ENCODE results near the gene BNC1.
"Not testable (repeated sequence)": the region's sequence is repeated elsewhere in the genome, so short reads cannot be mapped to it uniquely, and the experiment has no call there.

Gene BNC1

GRCh38 chr15:83248151-83249029, 36.1 kb downstream of the BNC1 start:
- DNase-seq (ENCODE audit: low spot score) = peak; percentile 84

- DNase-seq (ENCODE audit: low spot score) = no peak
These were observed 40.8 kb downstream of the BNC1 start for GRCh38 chr15:83243634-83244033.

- DNase-seq (ENCODE audit: low spot score) = no peak
These were observed 54.2 kb downstream of the BNC1 start for GRCh38 chr15:83230242-83230641.

DNA sequence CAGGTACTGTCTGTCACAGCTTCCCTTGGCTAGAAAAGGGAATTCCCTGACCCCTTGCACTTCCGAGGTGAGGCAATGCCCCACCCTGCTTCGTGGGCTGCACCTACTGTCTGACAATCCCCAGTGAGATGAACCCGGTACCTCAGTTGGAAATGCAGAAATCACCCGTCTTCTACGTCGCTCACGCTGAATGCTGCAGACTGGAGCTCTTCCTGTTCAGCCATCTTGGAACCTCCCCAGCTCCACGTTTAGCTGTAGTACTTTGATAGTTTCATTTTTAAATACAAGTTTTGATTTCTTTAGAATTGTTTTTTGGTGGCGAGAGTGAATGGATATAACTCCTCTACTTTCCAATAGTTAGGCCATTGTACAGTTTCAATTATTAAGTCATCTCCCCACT, 59.0 kb downstream of the BNC1 start:
- DNase-seq (ENCODE audit: low spot score) = no peak

- not testable (repeated sequence) for DNase-seq (ENCODE audit: low spot score)
These were observed 62.7 kb downstream of the BNC1 start for GRCh38 chr15:83221781-83222180.

DNA sequence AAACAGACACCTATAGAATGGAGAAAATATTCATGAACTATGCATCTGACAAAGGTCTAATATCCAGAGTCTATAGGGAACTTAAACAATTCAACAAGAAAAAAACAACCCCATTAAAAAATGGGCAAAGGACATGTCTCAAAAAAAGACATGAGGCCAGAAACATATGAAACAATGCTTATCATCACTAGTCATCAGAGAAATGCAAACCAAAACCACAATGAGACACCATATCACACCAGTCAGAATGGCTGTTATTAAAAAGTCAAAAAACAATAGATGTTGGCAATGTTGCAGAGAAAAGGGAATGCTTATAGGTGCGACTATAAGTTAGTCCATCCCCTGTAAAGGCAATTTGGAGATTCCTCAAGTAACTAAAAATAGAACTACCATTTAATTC, 65.4 kb downstream of the BNC1 start:
- DNase-seq (ENCODE audit: low spot score) = no peak

DNA sequence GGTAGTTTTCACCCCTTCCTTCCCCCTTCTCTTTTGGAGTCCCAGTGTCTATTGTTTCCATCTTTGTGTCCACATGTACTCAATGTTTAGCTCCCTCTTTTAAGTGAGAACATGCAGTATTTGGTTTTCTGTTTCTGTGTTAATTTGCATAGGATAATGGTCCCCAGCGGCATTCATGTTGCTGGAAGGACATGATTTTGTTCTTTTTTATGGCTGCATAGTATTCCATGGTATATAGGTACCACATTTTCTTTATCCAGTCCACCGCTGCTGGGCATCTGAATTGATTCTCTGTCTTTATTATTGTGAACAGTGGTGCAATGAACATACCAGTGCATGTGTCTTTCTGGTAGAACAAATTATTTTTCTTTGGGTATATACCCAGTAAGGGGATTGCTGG, 69.2 kb downstream of the BNC1 start:
- DNase-seq (ENCODE audit: low spot score) = no peak

DNA sequence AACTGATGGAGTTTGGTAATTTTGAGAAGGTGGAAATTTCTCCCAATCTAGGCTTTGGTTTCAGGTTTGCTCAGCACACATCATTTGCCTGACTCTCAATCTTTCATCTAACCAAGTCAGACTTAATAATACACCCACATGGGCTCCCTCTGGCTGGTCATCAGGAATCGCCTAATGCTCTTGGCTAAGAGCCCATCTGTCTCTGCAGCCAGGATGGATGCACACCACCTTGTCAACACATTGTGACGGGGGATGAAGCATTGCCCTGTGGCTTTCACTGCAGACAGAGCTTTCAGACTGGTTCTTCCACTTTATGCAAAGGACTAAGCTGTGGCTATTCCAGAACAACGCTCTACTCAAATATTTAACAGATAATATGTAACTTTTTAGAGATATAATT, 73.8 kb downstream of the BNC1 start:
- no peak for DNase-seq (ENCODE audit: low spot score)

DNA sequence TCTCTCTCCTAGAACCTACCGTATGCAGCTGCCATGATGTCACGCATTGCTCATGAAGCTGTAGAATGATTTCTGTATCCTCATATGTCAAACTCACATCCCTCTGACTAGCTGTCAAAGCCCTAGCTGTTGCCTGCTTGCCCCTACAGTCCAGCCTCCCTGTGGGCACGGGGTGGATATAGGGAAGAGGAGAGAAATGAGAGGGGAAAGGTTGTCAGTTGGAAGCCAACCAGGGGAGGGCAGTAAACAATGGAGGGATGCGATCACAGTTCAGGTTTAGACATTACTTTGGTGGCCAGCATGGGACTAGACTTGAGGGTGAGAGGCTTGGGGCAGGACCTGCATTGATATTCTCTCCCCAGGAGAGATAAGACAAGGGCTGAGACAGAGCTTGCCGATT, 75.1 kb downstream of the BNC1 start:
- no peak for DNase-seq (ENCODE audit: low spot score)

DNA sequence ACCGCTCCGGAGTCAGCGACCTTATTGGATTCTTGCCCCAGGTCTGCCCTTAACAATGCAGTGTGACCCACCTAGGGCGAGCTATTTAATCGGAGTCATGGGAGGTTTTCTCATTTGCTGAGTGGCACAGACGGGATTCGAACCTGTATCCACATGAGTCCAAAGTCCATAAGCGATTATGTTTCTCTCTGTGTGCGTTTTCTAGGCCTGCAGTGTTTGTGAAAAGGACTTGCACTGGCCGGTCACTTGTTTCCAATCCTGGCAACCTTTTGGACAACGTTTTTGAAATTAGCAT, 76.2 kb downstream of the BNC1 start:
- DNase-seq (ENCODE audit: low spot score) = peak; percentile 8

- DNase-seq (ENCODE audit: low spot score) = peak; percentile 31
These were observed 76.7 kb downstream of the BNC1 start, which contains the start of gene HDGFL3 for GRCh38 chr15:83207660-83208366. Gene HDGFL3 (minus strand): TSS chr15:83207823. CDS start chr15:83207414, 409 bp downstream.

DNA sequence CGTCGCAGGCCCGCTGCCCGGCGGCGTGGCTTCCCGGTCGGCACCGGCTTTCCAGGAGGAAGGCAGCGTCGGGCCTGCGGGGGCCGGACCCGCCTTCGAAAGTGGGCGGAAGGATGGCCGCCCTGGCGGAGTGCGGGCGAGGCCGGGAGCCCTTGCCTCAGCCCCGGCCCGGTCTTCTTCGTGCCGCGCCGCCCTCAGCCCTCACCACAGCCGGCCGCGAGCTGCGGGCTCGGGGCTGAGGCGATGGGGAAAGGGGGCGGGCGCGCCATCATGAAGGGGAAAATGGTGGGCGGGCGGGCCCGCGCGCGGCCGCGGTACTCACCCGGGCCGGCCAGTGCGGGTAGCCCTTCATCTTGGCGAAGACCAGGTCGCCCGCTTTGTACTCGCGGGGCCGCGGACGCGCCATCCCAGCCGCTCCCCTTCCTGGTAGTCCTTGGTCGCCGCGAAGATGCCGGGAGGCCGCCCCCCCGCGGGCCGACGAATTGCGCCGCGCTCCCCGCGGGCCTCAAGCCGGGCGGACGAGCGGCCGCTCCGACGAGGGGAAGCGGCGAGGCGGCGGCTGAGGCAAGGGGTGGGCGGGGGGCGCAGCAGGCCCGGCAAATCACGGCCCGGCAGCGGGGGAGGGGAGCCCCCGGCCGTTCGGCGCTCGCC, 77.3 kb downstream of the BNC1 start:
- no peak for DNase-seq (ENCODE audit: low spot score)

GRCh38 chr15:83206526-83207008, 77.9 kb downstream of the BNC1 start:
- DNase-seq (ENCODE audit: low spot score) = peak; percentile 18
